ENCODE results near the gene GPR84.

Gene GPR84

GRCh38 chr12:54375259-54375579 lies 10.9 kb upstream of the GPR84 start (continued):
- TF ChIP-seq TSHZ2 (CRISPR knock-in tag; IDR thresholded peaks at IDR 0.05), result no peak
- TF ChIP-seq CSDC2 (CRISPR knock-in tag; IDR thresholded peaks at IDR 0.05), result no peak
- TF ChIP-seq ZNF8 (CRISPR knock-in tag; IDR thresholded peaks at IDR 0.05), result no peak
- TF ChIP-seq ZNF70 (CRISPR knock-in tag; IDR thresholded peaks at IDR 0.05), result no peak
- TF ChIP-seq, protein P1, sequence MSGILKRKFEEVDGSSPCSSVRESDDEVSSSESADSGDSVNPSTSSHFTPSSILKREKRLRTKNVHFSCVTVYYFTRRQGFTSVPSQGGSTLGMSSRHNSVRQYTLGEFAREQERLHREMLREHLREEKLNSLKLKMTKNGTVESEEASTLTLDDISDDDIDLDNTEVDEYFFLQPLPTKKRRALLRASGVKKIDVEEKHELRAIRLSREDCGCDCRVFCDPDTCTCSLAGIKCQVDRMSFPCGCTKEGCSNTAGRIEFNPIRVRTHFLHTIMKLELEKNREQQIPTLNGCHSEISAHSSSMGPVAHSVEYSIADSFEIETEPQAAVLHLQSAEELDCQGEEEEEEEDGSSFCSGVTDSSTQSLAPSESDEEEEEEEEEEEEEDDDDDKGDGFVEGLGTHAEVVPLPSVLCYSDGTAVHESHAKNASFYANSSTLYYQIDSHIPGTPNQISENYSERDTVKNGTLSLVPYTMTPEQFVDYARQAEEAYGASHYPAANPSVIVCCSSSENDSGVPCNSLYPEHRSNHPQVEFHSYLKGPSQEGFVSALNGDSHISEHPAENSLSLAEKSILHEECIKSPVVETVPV (CRISPR knock-in tag; IDR thresholded peaks at IDR 0.05), result no peak
- no peak for TF ChIP-seq TCF4 (CRISPR knock-in tag; IDR thresholded peaks at IDR 0.05; ENCODE audit: borderline replicate concordance)
- no peak for TF ChIP-seq RARB (CRISPR knock-in tag; IDR thresholded peaks at IDR 0.05)
- TF ChIP-seq PPARA (CRISPR knock-in tag; IDR thresholded peaks at IDR 0.05; ENCODE audit: borderline replicate concordance), result no peak
- no peak for TF ChIP-seq BACH2 (CRISPR knock-in tag; IDR thresholded peaks at IDR 0.05; ENCODE audit: borderline replicate concordance)
- TF ChIP-seq, protein P2, sequence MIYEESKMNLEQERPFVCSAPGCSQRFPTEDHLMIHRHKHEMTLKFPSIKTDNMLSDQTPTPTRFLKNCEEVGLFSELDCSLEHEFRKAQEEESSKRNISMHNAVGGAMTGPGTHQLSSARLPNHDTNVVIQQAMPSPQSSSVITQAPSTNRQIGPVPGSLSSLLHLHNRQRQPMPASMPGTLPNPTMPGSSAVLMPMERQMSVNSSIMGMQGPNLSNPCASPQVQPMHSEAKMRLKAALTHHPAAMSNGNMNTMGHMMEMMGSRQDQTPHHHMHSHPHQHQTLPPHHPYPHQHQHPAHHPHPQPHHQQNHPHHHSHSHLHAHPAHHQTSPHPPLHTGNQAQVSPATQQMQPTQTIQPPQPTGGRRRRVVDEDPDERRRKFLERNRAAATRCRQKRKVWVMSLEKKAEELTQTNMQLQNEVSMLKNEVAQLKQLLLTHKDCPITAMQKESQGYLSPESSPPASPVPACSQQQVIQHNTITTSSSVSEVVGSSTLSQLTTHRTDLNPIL (CRISPR knock-in tag; IDR thresholded peaks at IDR 0.05; ENCODE audit: low read depth), result no peak

DNA sequence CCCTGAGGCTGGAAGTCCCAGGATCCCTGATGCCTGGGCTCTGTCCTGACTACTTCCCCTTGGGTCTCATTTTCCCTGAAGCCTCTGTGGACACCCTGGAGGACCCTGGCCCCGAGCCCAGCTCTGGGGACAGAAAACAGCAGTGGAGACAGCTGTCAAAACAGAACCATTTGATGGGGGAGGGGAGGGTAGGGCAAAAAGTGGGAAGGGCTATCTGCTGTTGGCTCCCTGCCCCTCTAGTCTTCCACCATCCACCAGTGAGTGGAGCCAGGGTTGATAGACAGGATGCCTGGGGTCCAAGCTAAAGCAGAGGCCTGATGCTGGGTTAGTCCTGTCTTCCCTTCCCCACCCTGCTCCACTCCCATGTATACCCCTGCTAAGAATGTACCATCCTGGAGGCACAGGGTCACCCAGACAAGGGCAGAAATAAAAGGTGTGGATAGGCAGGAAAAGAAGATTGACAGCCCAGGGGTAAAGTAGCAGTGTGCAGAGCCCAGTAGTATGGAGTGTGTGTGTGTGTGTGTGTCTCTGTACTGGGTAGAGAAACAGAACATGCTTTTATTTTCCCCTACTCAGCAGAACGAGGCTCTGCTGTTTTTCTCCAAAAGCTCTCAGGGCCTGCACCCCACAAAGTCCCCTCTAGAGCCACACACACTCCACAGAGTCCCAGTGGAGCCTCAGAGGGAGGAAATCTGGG lies 10.4 kb upstream of the GPR84 start:
- TF ChIP-seq CSDC2 (CRISPR knock-in tag; IDR thresholded peaks at IDR 0.05), result no peak
- TF ChIP-seq TCF4 (CRISPR knock-in tag; IDR thresholded peaks at IDR 0.05; ENCODE audit: borderline replicate concordance), result peak; percentile 58; the same call in 1 of the 2 replicates
- ATAC-seq, result no peak

GRCh38 chr12:54373649-54374561 lies 9.6 kb upstream of the GPR84 start:
- ATAC-seq, result no peak
- TF ChIP-seq ARNTL (CRISPR knock-in tag; IDR thresholded peaks at IDR 0.05; ENCODE audit: borderline replicate concordance, low read depth) (no peak), POU6F1 (CRISPR knock-in tag; IDR thresholded peaks at IDR 0.05; ENCODE audit: borderline replicate concordance, low read depth) (no peak), ZNF565 (CRISPR knock-in tag; conservative IDR thresholded peaks at IDR 0.05; ENCODE audit: low read depth) (no peak), TOX (CRISPR knock-in tag; IDR thresholded peaks at IDR 0.05; ENCODE audit: borderline replicate concordance) (no peak), GLIS3 (CRISPR knock-in tag; IDR thresholded peaks at IDR 0.05) (no peak), ZNF8 (CRISPR knock-in tag; IDR thresholded peaks at IDR 0.05) (no peak), BACH2 (CRISPR knock-in tag; IDR thresholded peaks at IDR 0.05; ENCODE audit: borderline replicate concordance) (no peak), ZFP3 (CRISPR knock-in tag; IDR thresholded peaks at IDR 0.05) (no peak), ZC3H10 (CRISPR knock-in tag; IDR thresholded peaks at IDR 0.05) (no peak), PPARA (CRISPR knock-in tag; IDR thresholded peaks at IDR 0.05; ENCODE audit: borderline replicate concordance) (no peak), ISL1 (CRISPR knock-in tag; IDR thresholded peaks at IDR 0.05) (no peak), ZFP30 (CRISPR knock-in tag; IDR thresholded peaks at IDR 0.05) (no peak), TCF4 (CRISPR knock-in tag; IDR thresholded peaks at IDR 0.05; ENCODE audit: borderline replicate concordance) (no peak), ZNF70 (CRISPR knock-in tag; IDR thresholded peaks at IDR 0.05) (no peak), ESRRG (CRISPR knock-in tag; IDR thresholded peaks at IDR 0.05) (no peak), TSHZ2 (CRISPR knock-in tag; IDR thresholded peaks at IDR 0.05) (no peak)
- TF ChIP-seq, protein P2 (CRISPR knock-in tag; IDR thresholded peaks at IDR 0.05; ENCODE audit: low read depth), result no peak
- TF ChIP-seq, protein P3, sequence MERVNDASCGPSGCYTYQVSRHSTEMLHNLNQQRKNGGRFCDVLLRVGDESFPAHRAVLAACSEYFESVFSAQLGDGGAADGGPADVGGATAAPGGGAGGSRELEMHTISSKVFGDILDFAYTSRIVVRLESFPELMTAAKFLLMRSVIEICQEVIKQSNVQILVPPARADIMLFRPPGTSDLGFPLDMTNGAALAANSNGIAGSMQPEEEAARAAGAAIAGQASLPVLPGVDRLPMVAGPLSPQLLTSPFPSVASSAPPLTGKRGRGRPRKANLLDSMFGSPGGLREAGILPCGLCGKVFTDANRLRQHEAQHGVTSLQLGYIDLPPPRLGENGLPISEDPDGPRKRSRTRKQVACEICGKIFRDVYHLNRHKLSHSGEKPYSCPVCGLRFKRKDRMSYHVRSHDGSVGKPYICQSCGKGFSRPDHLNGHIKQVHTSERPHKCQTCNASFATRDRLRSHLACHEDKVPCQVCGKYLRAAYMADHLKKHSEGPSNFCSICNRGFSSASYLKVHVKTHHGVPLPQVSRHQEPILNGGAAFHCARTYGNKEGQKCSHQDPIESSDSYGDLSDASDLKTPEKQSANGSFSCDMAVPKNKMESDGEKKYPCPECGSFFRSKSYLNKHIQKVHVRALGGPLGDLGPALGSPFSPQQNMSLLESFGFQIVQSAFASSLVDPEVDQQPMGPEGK (CRISPR knock-in tag; IDR thresholded peaks at IDR 0.05; ENCODE audit: borderline replicate concordance), result no peak
